ENCODE results near the gene RGL2.
"Not testable (repeated sequence)": the region's sequence is repeated elsewhere in the genome, so short reads cannot be mapped to it uniquely, and the experiment has no call there.

Gene RGL2

DNA sequence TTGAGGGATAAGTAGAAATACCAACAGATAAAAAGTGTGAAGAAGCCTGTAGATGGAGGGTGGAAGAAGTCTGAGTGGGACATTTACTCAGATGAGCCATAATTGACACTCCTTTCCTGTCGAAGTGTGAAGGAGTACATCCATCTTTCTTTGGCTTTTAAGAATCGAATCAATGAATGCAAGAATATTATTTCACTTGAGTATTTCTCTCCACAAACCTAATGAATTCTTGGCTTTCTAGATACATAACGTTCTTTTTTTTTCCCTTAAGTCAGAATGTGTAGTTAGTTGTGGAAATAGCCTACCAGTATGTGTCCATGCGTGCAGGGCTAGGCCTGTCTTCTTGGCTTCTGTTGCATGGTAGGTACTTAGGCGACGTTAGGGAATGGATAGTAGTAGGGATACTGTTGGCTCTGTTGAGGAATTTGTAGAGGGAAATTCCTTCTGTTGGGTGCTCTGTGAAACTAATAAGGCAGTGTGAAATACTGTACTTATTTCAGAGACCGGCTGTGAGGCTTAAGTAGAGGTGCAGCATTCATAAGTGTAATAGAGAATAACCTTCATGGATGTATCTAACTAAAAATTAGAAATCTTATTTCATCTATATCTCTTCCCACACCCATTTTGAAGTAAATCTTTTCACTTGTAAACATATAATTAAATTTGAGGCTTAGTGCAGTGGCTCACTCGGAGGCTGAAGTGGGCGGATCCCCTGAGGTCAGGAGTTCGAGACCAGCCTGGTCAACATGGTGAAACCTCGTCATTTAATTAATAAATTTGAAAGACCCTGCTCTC is 25.4 kb downstream of the RGL2 start:
- no peak for DNase-seq

DNA sequence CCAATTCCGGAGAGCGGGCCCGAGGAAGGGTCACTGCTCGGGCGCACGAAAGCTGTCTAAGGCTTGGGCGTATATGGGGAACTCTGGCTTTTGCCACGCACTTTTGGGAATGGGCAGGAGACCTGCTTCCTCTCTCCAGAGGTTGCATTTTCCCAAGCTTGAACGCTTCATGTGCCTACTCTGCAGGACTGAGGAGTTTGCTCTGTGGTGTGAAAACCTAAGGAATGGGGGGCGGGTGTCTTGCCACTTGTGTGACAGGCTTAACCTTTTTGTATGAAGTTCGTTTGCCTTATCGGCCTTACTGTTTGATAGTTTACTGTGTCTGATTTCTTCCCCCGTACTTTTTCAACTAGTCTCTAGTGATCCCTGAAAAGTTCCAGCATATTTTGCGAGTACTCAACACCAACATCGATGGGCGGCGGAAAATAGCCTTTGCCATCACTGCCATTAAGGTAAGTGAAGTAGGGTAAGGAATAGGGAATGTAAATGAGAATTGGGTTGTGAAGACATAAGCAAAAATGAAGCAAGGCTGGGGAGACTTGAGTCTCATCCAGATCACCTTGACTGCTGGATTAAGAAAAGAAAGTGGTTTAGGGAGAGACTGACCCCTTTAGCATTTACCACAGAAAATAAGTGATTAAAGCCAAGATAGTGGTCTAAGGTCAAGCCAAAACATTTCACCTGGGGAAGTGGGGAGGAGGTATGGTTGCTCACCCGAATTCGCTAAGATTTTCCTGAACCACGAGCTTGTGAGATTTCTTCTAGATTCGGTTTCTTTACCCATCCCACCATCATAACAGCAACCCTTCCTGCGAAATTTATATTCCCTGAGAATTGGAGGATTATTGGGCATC is 26.2 kb downstream of the RGL2 start:
- DNase-seq, result peak; percentile 65

DNA sequence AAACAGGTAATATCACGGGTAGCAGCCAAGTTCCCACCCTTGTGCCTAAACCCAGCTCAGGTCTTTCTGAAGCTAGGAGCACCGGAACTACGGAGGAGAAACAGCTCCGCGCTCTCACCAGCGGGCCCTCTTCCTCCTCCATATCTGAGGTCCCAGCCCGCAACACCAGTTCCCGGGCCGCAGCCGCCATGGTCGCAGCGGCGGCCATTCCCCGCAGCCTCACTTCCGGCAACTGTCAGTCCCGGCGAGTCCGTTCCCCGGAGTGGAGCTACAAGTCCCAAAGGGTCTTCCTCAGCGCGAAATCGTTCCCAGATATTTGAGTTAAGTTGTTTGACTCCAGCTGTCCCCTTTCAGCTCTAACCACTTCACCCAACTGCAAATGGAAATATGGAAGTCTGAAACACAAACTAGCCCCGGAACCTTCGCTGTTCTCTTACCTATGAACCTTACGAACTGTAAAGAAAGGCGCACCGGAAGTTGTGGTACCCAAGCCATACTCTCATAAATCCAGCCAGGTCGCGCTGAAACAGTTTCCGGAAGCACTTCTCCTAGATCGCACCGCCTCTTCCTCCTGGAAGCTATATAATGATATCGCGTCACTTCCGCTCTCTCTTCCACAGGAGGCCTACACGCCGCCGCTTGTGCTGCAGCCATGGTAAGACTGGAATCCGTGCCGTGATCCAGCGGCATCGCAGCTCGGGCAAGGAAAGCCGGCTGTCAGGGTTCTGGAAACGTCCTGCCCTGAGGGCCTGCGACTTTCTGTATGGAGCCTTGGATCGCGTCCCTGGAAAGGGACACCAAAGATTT is 27.1 kb downstream of the RGL2 start, which contains the start of the genes RPS18 and VPS52:
TSS of gene RPS18 (plus strand) at position 608 of the 807 bp plus-strand sequence. CDS start at position 653, 45 bp downstream.
TSS of gene VPS52 (minus strand) at position 409 of the 807 bp plus-strand sequence. CDS start at position 208, 201 bp downstream.
- DNase-seq, result peak; percentile 100

- peak; percentile 74 for DNase-seq
Measured at GRCh38 chr6:33271117-33271467, 27.6 kb downstream of the RGL2 start.

DNA sequence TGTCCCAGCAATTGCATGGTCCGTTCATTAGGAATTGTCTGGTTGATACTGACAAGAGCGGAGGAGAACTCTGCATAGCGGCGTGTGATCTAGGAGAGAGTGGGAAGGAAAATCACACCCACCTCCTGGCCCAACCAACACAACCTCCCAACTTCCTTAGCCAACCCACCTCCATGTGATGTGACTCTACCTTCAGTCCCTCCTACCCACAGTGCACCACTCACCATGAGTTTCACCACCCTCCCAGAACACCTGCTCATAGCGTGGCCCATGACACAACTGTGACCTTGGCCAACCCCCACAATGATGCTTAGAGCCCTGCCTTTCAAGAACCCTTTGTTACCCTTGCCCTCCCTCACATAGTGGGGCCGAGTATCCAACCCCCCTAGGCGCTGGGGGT is 34.7 kb downstream of the RGL2 start:
- DNase-seq, result no peak

GRCh38 chr6:33262490-33262889 is 36.3 kb downstream of the RGL2 start:
- not testable (repeated sequence) for DNase-seq

DNA sequence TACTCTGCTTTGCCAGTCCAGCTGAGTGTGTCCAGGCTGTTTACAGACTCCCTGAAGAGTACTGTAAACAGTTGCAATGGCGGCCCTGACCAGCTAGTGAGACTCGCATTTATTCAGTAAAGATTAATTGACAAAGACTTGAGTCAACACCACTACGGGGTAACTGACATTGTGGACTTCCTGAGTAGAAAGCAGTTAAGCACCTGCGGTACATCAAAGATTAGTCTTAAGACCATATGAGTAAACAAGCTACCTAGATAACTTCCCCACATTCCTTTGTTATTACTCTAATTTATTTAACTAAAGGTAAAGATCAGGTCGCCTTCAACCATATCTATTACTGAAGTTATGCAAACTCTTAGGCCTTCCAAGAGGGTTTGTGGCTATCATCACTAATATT is 39.7 kb downstream of the RGL2 start:
- no peak for DNase-seq

DNA sequence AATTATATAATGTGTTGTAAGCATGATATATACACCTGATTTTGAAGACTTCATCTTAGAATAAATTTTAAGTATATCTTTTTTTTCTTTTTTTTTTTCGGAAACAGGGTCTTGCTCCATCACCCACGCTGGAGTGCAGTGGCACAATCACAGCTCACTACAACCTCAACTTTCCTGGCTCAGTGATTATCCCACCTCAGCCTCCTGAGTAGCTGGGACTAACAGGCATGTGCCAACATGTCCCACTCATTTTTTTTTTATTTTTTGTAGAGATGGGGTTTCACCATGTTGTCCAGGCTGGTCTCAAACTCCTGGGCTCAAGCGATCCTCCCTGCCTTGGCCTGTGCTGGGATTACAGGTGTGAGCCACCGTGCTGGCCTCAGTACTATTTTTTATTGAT is 44.2 kb downstream of the RGL2 start:
- DNase-seq, result no peak

DNA sequence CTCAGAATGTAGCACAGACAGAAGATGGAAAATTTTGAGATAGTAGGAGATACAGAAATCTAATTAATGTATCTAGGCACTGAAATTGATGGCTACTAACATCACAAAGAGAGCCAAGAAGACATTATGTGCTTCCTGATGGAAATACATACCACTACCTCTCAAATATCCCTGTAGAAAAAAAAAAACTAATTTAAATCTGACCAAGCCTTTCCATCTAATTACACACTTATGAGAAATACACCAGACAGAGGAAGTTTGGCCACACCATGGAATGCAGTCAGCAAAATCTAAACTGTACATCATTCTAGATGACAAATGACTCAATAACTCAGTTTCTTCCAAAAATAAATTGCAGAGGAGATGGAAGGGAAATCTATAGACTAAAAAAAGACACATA is 46.0 kb downstream of the RGL2 start:
- DNase-seq, result no peak

DNA sequence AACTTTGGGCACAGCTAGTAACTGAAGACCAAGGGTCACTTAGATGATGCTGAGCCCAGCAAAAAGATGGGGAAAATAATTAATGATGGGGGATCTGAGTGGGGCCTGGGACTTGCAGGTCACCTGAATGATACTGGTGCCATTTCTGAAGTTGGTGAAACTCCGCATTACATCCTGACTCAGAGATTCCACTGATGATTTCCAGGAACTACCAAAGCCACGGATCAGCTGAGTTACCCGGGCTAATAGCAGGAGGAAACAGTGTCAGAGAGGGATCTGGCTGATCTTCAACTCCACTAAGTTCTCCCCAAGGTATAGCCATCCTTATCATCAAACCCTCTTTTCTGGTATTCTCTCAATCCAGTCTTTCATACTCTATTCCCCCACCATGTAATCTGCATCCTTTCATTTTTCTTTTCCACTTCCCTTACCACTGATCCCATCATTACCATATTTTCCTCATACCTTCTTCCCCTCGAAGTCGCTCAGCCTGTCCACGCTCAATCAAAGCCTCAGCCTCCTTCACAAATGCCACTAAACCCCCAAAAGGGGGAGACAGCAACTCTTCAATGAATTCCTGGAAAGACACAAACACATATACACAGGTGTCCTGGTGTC is 47.2 kb downstream of the RGL2 start:
- no peak for DNase-seq

GRCh38 chr6:33250731-33251130 is 48.0 kb downstream of the RGL2 start:
- DNase-seq, result no peak

GRCh38 chr6:33249732-33250630 is 48.8 kb downstream of the RGL2 start:
- DNase-seq, result peak; percentile 73

- DNase-seq, result peak; percentile 100
Measured at GRCh38 chr6:33248932-33249731, 49.6 kb downstream of the RGL2 start.

DNA sequence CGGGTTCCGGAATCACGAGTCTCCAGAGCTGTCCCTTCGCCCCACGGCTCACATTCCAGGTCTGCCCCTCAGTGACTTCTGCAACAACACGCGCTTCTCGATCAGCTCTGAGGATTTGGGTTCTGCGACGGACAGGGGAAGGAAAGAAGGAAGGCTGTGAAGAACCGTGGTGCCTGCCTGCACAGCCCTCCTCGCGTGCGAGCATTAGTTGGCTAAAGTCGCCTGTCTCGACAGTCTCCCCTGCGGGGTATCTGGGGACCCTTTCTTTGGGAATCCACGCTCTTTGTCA is 50.2 kb downstream of the RGL2 start:
- no peak for DNase-seq

GRCh38 chr6:33247977-33248642 is 50.6 kb downstream of the RGL2 start:
- peak; percentile 96 for DNase-seq

DNA sequence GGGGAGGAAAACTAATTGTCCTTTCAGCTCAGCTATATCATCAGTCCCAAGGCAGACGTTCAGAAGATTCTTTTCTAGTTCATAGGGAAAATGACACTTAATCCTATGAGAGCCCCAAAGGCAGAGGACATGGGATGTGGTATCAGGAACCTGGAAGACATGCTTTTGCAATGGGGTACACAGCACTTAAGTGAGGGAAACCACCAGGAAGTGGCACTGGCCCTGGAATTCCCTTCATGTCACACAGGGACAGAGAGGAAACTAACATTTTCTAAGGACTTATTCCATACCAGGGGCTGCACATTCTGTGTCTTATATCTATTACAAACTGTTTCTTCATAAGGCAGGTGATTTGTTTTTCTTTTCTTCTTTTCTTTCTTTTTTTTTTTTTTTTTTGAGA is 55.3 kb downstream of the RGL2 start:
- DNase-seq, result no peak

- no peak for DNase-seq
Measured at GRCh38 chr6:33241968-33242367, 56.8 kb downstream of the RGL2 start.

Measured in NCI-H82 (cell line).